ENCODE results near the gene MCMBP.
"Not testable (repeated sequence)": the region's sequence is repeated elsewhere in the genome, so short reads cannot be mapped to it uniquely, and the experiment has no call there.

Gene MCMBP

GRCh38 chr10:119872860-119873681 is 428 bp upstream of the MCMBP start:
- peak; percentile 82 to 85 for DNase-seq

GRCh38 chr10:119871881-119872609 is 598 bp downstream of the MCMBP start:
- DNase-seq: peak; percentile 62 to 68

- DNase-seq: not testable (repeated sequence)
These were observed 3.2 kb downstream of the MCMBP start for GRCh38 chr10:119869398-119869797.

GRCh38 chr10:119867317-119867716 is 5.3 kb downstream of the MCMBP start:
- DNase-seq: no peak

- no peak for DNase-seq
These were observed 6.9 kb downstream of the MCMBP start for GRCh38 chr10:119865699-119866240.

- no peak for DNase-seq
These were observed 8.6 kb downstream of the MCMBP start for GRCh38 chr10:119863951-119864565.

- no peak for DNase-seq
These were observed 10.1 kb downstream of the MCMBP start for GRCh38 chr10:119862524-119862923.

GRCh38 chr10:119860866-119861607 is 11.6 kb downstream of the MCMBP start:
- DNase-seq: no peak

- DNase-seq: peak; percentile 21 to 73
These were observed 13.0 kb downstream of the MCMBP start for GRCh38 chr10:119859420-119860258.

GRCh38 chr10:119858063-119858462 is 14.6 kb downstream of the MCMBP start:
- no peak for DNase-seq

- no peak for DNase-seq
These were observed 19.1 kb downstream of the MCMBP start for GRCh38 chr10:119853574-119853973.

- no peak for DNase-seq
These were observed 19.8 kb downstream of the MCMBP start for GRCh38 chr10:119852822-119853221.

- DNase-seq: no peak
These were observed 20.4 kb downstream of the MCMBP start for GRCh38 chr10:119852277-119852676.

- DNase-seq: no peak
These were observed 22.7 kb downstream of the MCMBP start for GRCh38 chr10:119849944-119850343.

- no peak for DNase-seq
These were observed 23.4 kb downstream of the MCMBP start for GRCh38 chr10:119849031-119849789.

- DNase-seq: peak; percentile 69 to 75
These were observed 27.0 kb downstream of the MCMBP start for GRCh38 chr10:119845656-119846055.

- DNase-seq: no peak
These were observed 38.5 kb downstream of the MCMBP start for GRCh38 chr10:119834188-119834587.

- DNase-seq: no peak
These were observed 39.7 kb downstream of the MCMBP start for GRCh38 chr10:119832951-119833350.

GRCh38 chr10:119831656-119832055 is 41.0 kb downstream of the MCMBP start:
- DNase-seq: no peak

- DNase-seq: peak in 1 of 2 donors; percentile 58
These were observed 41.8 kb downstream of the MCMBP start for GRCh38 chr10:119830851-119831250.

- DNase-seq: no peak
These were observed 43.2 kb downstream of the MCMBP start for GRCh38 chr10:119829429-119829828.
